GM23248 (cell line): ENCODE results near the gene USP2. TPM values are rescaled to one million over a fixed set of nuclear protein-coding genes. Genes with fewer than 3 reads are reported as not detected.

Source experiments
- DNase-seq: peaks from one replicate; pipeline ENCODE4 v3.0.0-alpha.2; 2015
- H2AFZ ChIP-seq: fragments of 200-600 bp; sonication (generic); 2 replicates; pipeline ENCODE4 v1.6.1; 2016; ENCODE audit warnings: antibody characterized with exemption
- H3F3A ChIP-seq: fragments of 200-600 bp; sonication (generic); 2 replicates; pipeline ENCODE4 v1.6.1; 2016; ENCODE audit warnings: mild to moderate bottlenecking, antibody characterized with exemption, mixed run types; ENCODE audit not compliant: insufficient read depth
- H3K27ac ChIP-seq: fragments of 200-600 bp; sonication (generic); 2 replicates; pipeline ENCODE4 v1.5.1; 2016; ENCODE audit warnings: mild to moderate bottlenecking
- H3K27me3 ChIP-seq: fragments of 200-600 bp; sonication (generic); replicated peaks from 2 replicates; pipeline ENCODE4 v1.6.1; 2016; ENCODE audit warnings: mild to moderate bottlenecking; ENCODE audit not compliant: insufficient read depth
- H3K36me3 ChIP-seq: fragments of 200-600 bp; sonication (generic); 2 replicates; pipeline ENCODE4 v1.6.1; 2016; ENCODE audit warnings: low read depth, mild to moderate bottlenecking
- H3K4me1 ChIP-seq: fragments of 200-600 bp; sonication (generic); 2 replicates; pipeline ENCODE4 v1.6.1; 2016; ENCODE audit warnings: mild to moderate bottlenecking; ENCODE audit not compliant: insufficient read depth
- H3K4me2 ChIP-seq: fragments of 200-600 bp; sonication (generic); one replicate; pipeline ENCODE4 v1.6.1; 2016; ENCODE audit warnings: mild to moderate bottlenecking; ENCODE audit not compliant: unreplicated experiment
- H3K4me3 ChIP-seq: fragments of 200-600 bp; sonication (generic); 2 replicates; pipeline ENCODE4 v1.5.1; 2016; ENCODE audit warnings: mild to moderate bottlenecking
- H3K79me2 ChIP-seq: fragments of 200-600 bp; sonication (generic); 2 replicates; pipeline ENCODE4 v1.6.1; 2016; ENCODE audit warnings: mild to moderate bottlenecking; ENCODE audit not compliant: insufficient read depth
- H3K9ac ChIP-seq: fragments of 200-600 bp; sonication (generic); 2 replicates; pipeline ENCODE4 v1.6.1; 2016; ENCODE audit warnings: mild to moderate bottlenecking
- H3K9me2 ChIP-seq: fragments of 200-600 bp; sonication (generic); 2 replicates; pipeline ENCODE4 v1.6.1; 2016; ENCODE audit warnings: mixed run types, mild to moderate bottlenecking, moderate library complexity; ENCODE audit not compliant: insufficient read depth
- H3K9me3 ChIP-seq: fragments of 200-600 bp; sonication (generic); one replicate; pipeline ENCODE4 v1.6.1; 2017; ENCODE audit warnings: low read depth
- H4K20me1 ChIP-seq: fragments of 200-600 bp; sonication (generic); 2 replicates; pipeline ENCODE4 v1.6.0; 2016; ENCODE audit not compliant: insufficient read depth
- EZH2 ChIP-seq: fragments of 200-600 bp; sonication (generic); IDR thresholded peaks from 2 replicates; pipeline ENCODE4 v1.6.1; 2018; ENCODE audit warnings: antibody characterized with exemption, mild to moderate bottlenecking; ENCODE audit not compliant: insufficient read depth, poor library complexity, severe bottlenecking
- EZH2phosphoT487 ChIP-seq: fragments of 200-600 bp; sonication (generic); IDR thresholded peaks from 2 replicates; pipeline ENCODE4 v1.6.1; 2018; ENCODE audit warnings: antibody characterized with exemption, moderate library complexity, mild to moderate bottlenecking, low read depth; ENCODE audit not compliant: insufficient read depth
- WGBS, 2 experiments: methylation state at CpG; one replicate each; pipeline ENCODE4 v1.1.6; 2015 to 2017; ENCODE audit warnings: low lambda C conversion rate in 2 of 2, low coverage in 1 of 2; ENCODE audit errors: missing lambda C conversion rate in 2 of 2; 5-methylcytosine and 5-hydroxymethylcytosine counted together
- in situ Hi-C: fragments of 300-500 bp; cut with MboI; formaldehyde crosslinking; loops from 2 replicates; pipeline ENCODE4 v1.15.0; 2020
- polyA plus RNA-seq: library from polyadenylated mRNA; unstranded; fragments of >200 nt; fragmentation: Nextera tagmentation; extraction: Ambion mirVana; gene quantifications from 2 replicates; pipeline ENCODE4 v1.2.1, GENCODE V29; 2016
- total RNA-seq: library from RNA; depleted of rRNA; stranded (reverse); fragments of >200 nt; shearing (Covaris generic); gene quantifications from 2 replicates; pipeline ENCODE4 v1.2.3, GENCODE V29; 2014

Gene USP2
- total and polyA plus RNA-seq, 2 experiments from 2014 or later = 0.33 TPM; not detected in 1

DNA sequence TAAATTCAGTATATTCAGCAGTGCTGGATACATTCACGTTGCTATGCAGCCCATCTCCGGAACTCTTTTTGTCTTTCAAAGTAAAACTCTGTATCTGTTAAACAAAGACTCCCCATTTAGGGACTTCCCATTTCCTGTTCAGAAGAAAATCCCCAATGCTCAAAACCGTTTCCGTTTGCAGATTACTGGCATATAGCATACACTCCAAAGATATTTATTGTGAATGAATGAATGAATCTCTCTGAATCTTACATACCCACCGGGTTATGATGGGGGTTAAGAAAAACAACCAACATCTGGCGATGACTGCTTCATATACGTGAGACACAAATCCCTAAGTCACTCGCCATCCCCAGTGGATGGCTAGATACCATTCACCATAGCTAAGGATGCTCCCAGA lies 39.9 kb upstream of the USP2 start:
- TF ChIP-seq EZH2 = no peak
- TF ChIP-seq EZH2phosphoT487 = no peak
- Histone ChIP-seq H3F3A (peaks cover 41% of the 10 kb centered on the region), H3K9me3 (no peaks in the 10 kb centered on the region), H3K27me3 (no peaks in the 10 kb centered on the region), H2AFZ (no peak overlapping the region), H3K9me2 (no peaks in the 10 kb centered on the region), H3K9ac (peak overlapping the region; percentile 92), H3K4me1 (peaks cover 49% of the 10 kb centered on the region), H3K4me2 (peak overlapping the region; percentile 78), H3K27ac (peak overlapping the region; percentile 76), H4K20me1 (no peaks in the 10 kb centered on the region; the same call in 1 of the 2 replicates), H3K36me3 (peaks cover 18% of the 10 kb centered on the region; the same call in 1 of the 2 replicates), H3K79me2 (peaks cover 45% of the 10 kb centered on the region), H3K4me3 (peak overlapping the region; percentile 98)
- 21 to 22% methylated on average over 8 of the region's 8 CpGs for WGBS, 2 experiments
- in situ Hi-C loops = no loop called here
- peak; percentile 47 for DNase-seq

DNA sequence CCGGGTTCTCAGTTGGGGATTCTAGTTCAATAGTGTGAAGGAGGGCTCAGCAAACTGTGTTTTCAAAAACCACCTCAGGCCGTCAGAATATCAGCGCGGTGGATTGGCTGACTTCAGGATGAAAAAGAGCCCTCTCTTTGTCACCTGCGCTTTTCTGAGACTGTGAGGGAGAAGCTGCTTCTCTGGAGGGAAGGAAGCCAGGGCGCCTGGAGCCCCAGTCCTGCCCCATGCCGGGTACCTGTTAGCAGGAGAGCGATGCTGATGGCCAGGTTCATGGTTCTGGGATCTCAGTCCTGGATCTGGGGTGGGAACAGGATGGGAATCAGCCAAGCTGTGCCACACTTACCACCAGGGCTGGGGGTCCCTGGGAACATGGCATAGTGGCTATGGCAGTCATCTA lies 39.1 kb upstream of the USP2 start:
- Histone ChIP-seq H4K20me1 (no peaks in the 10 kb centered on the region; the same call in 1 of the 2 replicates), H3K4me2 (peak overlapping the region; percentile 78), H3K27me3 (no peaks in the 10 kb centered on the region), H3K79me2 (peaks cover 45% of the 10 kb centered on the region), H3F3A (peaks cover 41% of the 10 kb centered on the region), H3K4me1 (peaks cover 49% of the 10 kb centered on the region), H3K9ac (peak overlapping the region; percentile 92), H3K36me3 (peaks cover 18% of the 10 kb centered on the region; the same call in 1 of the 2 replicates), H3K4me3 (peak overlapping the region; percentile 98), H2AFZ (no peak overlapping the region), H3K9me2 (no peaks in the 10 kb centered on the region), H3K27ac (0 out of 2 replicates have a peak overlapping the region, but pooled peaks have one; percentile 76), H3K9me3 (no peaks in the 10 kb centered on the region)
- in situ Hi-C loops = no loop called here
- WGBS, 2 experiments = 87 to 89% methylated on average over 8 of the region's 8 CpGs
- no peak for DNase-seq
- TF ChIP-seq EZH2 = no peak

DNA sequence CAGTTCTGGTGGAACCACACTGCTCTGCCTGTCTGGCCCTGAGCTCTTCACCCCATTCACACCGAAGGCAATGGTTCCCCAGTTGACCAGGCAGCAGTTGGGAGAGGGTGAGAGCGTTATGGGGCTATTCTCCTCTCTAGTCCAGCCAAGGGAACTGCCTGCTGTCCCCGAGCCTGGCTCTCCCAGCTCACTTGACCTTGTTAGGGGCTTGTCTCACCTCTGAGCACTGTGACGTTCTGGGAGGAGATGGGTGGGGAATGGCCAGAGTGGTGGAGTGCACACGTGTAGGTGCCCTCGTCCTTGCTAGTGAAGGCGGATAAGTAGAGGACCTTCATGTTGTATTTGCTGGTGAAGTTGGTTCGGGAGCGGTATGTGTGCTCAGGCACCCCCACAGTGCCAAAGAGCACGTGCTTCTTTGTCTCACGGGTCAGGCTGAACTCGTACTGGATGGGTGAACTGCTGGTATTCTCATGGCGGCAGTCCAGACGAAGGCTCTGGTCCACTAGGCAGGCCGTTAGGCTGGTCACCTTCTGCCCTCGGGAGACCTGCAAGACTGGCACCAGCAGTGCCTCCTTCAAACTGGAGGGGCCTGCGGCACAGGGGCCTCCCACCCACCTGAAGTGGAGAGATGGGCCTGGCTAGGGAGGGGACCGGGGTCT lies 38.5 kb upstream of the USP2 start:
- Histone ChIP-seq H3K27ac (peak overlapping the region; percentile 97; the same call in 1 of the 2 replicates), H3K9me3 (no peaks in the 10 kb centered on the region), H4K20me1 (no peaks in the 10 kb centered on the region; the same call in 1 of the 2 replicates), H3K79me2 (peaks cover 45% of the 10 kb centered on the region), H3K4me3 (peak overlapping the region; percentile 98; the same call in 1 of the 2 replicates), H2AFZ (no peak overlapping the region), H3K36me3 (peaks cover 18% of the 10 kb centered on the region; the same call in 1 of the 2 replicates), H3K9ac (peak overlapping the region; percentile 92; the same call in 1 of the 2 replicates), H3K27me3 (no peaks in the 10 kb centered on the region), H3F3A (peaks cover 41% of the 10 kb centered on the region), H3K4me2 (peak overlapping the region; percentile 78), H3K4me1 (peaks cover 49% of the 10 kb centered on the region), H3K9me2 (no peaks in the 10 kb centered on the region)
- TF ChIP-seq EZH2phosphoT487 = no peak
- no peak for TF ChIP-seq EZH2
- DNase-seq = no peak
- WGBS, 2 experiments = 89 to 90% methylated on average over 16 to 17 of the region's 18 CpGs
- in situ Hi-C loops = no loop called here

DNA sequence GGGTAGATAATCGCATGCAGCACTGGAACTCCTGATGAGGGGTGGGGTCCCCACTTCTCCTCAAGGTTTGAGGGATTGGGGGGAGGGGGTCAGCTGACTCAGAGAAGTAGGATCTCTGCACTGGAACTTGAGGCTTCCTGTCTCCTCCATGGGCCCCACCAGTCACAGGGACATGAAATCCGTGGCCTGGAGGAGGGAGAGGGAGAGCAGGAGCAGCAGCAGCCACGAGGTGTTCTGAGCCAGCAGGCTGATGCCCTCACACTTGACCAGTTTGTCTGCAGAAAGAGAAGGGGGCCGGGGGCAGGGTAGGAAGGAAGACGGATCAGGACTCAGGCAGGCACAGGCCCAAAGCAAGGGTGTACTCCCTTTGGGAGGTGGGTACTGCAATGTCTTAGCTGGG lies 37.8 kb upstream of the USP2 start:
- Histone ChIP-seq H3K27ac (peak overlapping the region; percentile 97), H3K27me3 (no peaks in the 10 kb centered on the region), H4K20me1 (no peaks in the 10 kb centered on the region; the same call in 1 of the 2 replicates), H3K9ac (no peak overlapping the region), H3K79me2 (peaks cover 45% of the 10 kb centered on the region), H3F3A (peaks cover 41% of the 10 kb centered on the region), H3K4me3 (no peak overlapping the region), H3K9me3 (no peaks in the 10 kb centered on the region), H3K4me1 (peaks cover 49% of the 10 kb centered on the region), H3K4me2 (no peak overlapping the region), H3K9me2 (no peaks in the 10 kb centered on the region), H3K36me3 (peaks cover 18% of the 10 kb centered on the region; the same call in 1 of the 2 replicates), H2AFZ (no peak overlapping the region)
- in situ Hi-C loops = no loop called here
- WGBS, 2 experiments = 80 to 88% methylated on average over 5 of the region's 5 CpGs
- TF ChIP-seq EZH2phosphoT487 (no peak), EZH2 (no peak)
- DNase-seq = no peak
